ENCODE data around the gene CFTR. TPM values are rescaled to one million over a fixed set of nuclear protein-coding genes. Genes with fewer than 3 reads are reported as not detected.

The CFTR gene
- total RNA-seq, 4 donors from 2014 or later: not detected

DNA sequence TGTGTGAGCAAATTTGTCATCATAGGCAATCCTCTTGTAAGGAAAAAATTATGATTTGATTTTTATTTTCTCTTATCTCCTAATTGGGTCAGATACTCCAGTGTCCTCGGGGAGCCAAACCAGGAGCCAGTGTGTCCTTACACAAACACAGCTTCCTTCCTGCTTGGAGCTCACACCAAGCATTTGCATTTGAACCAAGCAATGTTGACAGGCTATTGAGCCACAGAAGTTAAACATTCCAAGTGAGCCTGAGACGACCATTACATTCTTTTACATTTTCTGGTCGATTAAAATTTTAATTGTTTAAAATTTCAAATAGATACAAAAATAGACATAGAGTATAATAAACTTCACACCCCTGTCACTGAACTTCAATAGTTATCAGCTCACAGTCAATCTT lies 194.8 kb downstream of the CFTR start:
- no peak overlapping the region for H3K27ac ChIP-seq
- H3K4me3 ChIP-seq (replicated peaks in 1 of 3): no peak overlapping the region
- no peaks in the 10 kb centered on the region for H3K36me3 ChIP-seq
- DNase-seq: no peak
- no peaks in the 10 kb centered on the region for H3K9me3 ChIP-seq
- H3K27me3 ChIP-seq: no peaks in the 10 kb centered on the region
- peaks cover 0 to 8% of the 10 kb centered on the region in 2 donors for H3K4me1 ChIP-seq
- 14 to 19% methylated on average over 3 of the region's 3 CpGs for WGBS, 2 donors
- intact Hi-C loops (cut with DNase I): no loop called here
- TF ChIP-seq POLR2A (IDR thresholded peaks at IDR 0.05) (no peak), CTCF (IDR thresholded peaks at IDR 0.05) (no peak)

GRCh38 chr7:117675497-117676435 lies 195.9 kb downstream of the CFTR start:
- no peaks in the 10 kb centered on the region for H3K9me3 ChIP-seq
- peaks cover 0 to 8% of the 10 kb centered on the region in 2 donors for H3K4me1 ChIP-seq
- H3K36me3 ChIP-seq: no peaks in the 10 kb centered on the region
- intact Hi-C loops (cut with DNase I): no loop called here
- no peak for DNase-seq
- H3K27me3 ChIP-seq: no peaks in the 10 kb centered on the region
- no peak overlapping the region for H3K4me3 ChIP-seq (replicated peaks in 1 of 3)
- TF ChIP-seq POLR2A (IDR thresholded peaks at IDR 0.05): no peak
- TF ChIP-seq CTCF (IDR thresholded peaks at IDR 0.05): no peak
- 78 to 88% methylated on average over 3 of the region's 3 CpGs for WGBS, 2 donors
- no peak overlapping the region for H3K27ac ChIP-seq

DNA sequence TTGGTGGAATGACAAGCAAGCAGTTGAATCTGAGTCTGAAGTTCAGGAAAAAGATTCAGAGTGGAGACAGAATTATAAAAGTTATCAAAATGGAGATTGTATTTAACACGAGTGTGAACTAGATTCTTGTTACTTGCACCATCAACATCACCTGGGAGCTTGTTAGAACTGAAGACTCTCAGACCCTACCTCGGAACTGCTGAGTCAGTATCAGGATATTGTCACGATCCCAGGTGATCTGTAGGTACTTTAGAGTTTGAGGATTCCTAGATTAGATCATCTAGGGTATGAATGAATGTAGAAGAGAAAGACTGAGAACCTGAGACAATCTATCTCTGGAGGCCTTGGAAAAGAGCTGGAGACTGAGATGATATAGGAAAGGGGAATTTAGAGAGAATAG lies 199.3 kb downstream of the CFTR start:
- H3K9me3 ChIP-seq: no peaks in the 10 kb centered on the region
- H3K36me3 ChIP-seq: no peaks in the 10 kb centered on the region
- TF ChIP-seq CTCF (IDR thresholded peaks at IDR 0.05) (no peak), POLR2A (IDR thresholded peaks at IDR 0.05) (no peak)
- H3K4me1 ChIP-seq: no peaks in the 10 kb centered on the region
- no peak overlapping the region for H3K27ac ChIP-seq
- no peak overlapping the region for H3K4me3 ChIP-seq (replicated peaks in 1 of 3)
- intact Hi-C loops (cut with DNase I): no loop called here
- 82 to 91% methylated on average over 3 of the region's 3 CpGs for WGBS, 2 donors
- DNase-seq: no peak
- H3K27me3 ChIP-seq: no peaks in the 10 kb centered on the region

DNA sequence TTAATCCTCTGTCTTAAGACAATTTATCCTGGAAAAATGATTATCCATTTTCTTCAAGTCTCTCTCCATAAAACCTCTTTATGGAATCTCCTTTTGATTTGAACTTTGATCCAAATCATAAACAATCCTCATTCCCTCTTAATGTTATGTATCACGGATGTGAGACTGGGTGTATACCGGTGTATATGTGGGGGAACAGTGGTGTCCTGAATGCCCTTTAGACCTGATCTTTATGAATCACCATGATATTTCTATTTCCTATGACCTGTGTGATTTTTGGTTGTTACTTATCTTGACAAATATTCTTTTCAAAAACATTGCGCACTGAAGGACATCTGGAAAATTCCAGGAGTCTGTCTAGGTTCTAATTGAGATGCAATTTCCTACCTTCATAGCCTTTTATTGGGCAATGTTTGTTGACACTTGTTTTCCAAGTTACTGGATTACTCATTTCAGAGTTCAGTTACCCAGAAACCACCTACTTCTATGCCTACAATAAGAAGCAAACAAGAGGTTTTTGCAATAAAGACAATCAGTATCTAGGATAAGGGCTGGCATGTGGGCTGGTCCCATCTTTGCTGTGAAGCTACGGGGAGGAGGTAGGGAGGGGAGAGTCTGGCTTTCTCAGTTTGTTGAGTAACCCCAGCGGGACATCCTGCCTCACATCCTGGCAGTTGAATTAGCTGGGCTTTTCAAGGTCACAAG lies 203.0 kb downstream of the CFTR start:
- Histone ChIP-seq H3K27me3 (no peaks in the 10 kb centered on the region), H3K4me1 (no peaks in the 10 kb centered on the region), H3K36me3 (no peaks in the 10 kb centered on the region), H3K9me3 (no peaks in the 10 kb centered on the region), H3K27ac (no peak overlapping the region), H3K4me3 (replicated peaks in 1 of 3) (no peak overlapping the region)
- 69 to 82% methylated on average over 5 of the region's 5 CpGs for WGBS, 2 donors
- intact Hi-C loops (cut with DNase I): no loop called here
- no peak for DNase-seq
- no peak for TF ChIP-seq POLR2A (IDR thresholded peaks at IDR 0.05)
- TF ChIP-seq CTCF (IDR thresholded peaks at IDR 0.05): no peak

All from thyroid gland (tissue), 4 donors.